NCI-H345 treated with DMSO at 0.1 percent for 48 hours (cell line): ENCODE measurements around the gene MYO7A.
"Not testable (repeated sequence)": the region's sequence is repeated elsewhere in the genome, so short reads cannot be mapped to it uniquely, and the experiment has no call there.

Experiments
- DNase-seq: peaks from one replicate; lab custom pipeline; 2025; ENCODE audit not compliant: unreplicated experiment; lab: John Stamatoyannopoulos, UW

MYO7A gene

GRCh38 chr11:77092382-77092781, 35.7 kb upstream of the MYO7A start:
- no peak for DNase-seq

GRCh38 chr11:77093056-77093891, 34.8 kb upstream of the MYO7A start:
- DNase-seq = no peak

- no peak for DNase-seq
These were observed 33.8 kb upstream of the MYO7A start for GRCh38 chr11:77093987-77094840.

- DNase-seq = no peak
These were observed 33.1 kb upstream of the MYO7A start for GRCh38 chr11:77094841-77095365.

- DNase-seq = no peak
These were observed 32.2 kb upstream of the MYO7A start for GRCh38 chr11:77095551-77096490.

- DNase-seq = no peak
These were observed 31.4 kb upstream of the MYO7A start for GRCh38 chr11:77096591-77097019.

- not testable (repeated sequence) for DNase-seq
These were observed 30.9 kb upstream of the MYO7A start for GRCh38 chr11:77097180-77097579.

- no peak for DNase-seq
These were observed 27.6 kb upstream of the MYO7A start for GRCh38 chr11:77100166-77101042.

- no peak for DNase-seq
These were observed 27.0 kb upstream of the MYO7A start for GRCh38 chr11:77101043-77101537.

GRCh38 chr11:77102246-77103210, 25.5 kb upstream of the MYO7A start, which contains the start of gene OMP:
Gene OMP, plus strand, starts transcription at chr11:77102840. Its CDS starts 0 bp downstream, at chr11:77102840.
- no peak for DNase-seq

GRCh38 chr11:77103319-77103718, 24.7 kb upstream of the MYO7A start:
- DNase-seq = no peak

- no peak for DNase-seq
These were observed 23.3 kb upstream of the MYO7A start for GRCh38 chr11:77104727-77105126.

GRCh38 chr11:77106321-77106720, 21.7 kb upstream of the MYO7A start:
- no peak for DNase-seq

- no peak for DNase-seq
These were observed 21.3 kb upstream of the MYO7A start for GRCh38 chr11:77106759-77107158.

GRCh38 chr11:77107950-77108349, 20.1 kb upstream of the MYO7A start:
- DNase-seq = no peak

- DNase-seq = no peak
These were observed 19.6 kb upstream of the MYO7A start for GRCh38 chr11:77108436-77108835.

GRCh38 chr11:77109236-77110019, 18.6 kb upstream of the MYO7A start:
- DNase-seq = no peak
